Measurements from ENCODE around the gene KIAA1217. TPM values are rescaled to one million over a fixed set of nuclear protein-coding genes. Genes with fewer than 3 reads are reported as not detected.

The KIAA1217 gene
- total and polyA plus RNA-seq, 9 of the 15 experiments (the other 6 are each of a cell fraction or from before 2014, with no cell fraction given), result 0.04 TPM; not detected in 8

GRCh38 chr10:24437302-24437701, 228.4 kb downstream of the KIAA1217 start:
- Histone ChIP-seq H4K20me1 (replicated peaks; ENCODE audit: control insufficient read depth, insufficient read depth, low read length) (no peaks in the 10 kb centered on the region), H3K79me2 (ENCODE audit: control insufficient read depth, insufficient read depth, low read length) (no peaks in the 10 kb centered on the region), H2AFZ (ENCODE audit: low read depth, low read length) (no peak overlapping the region), H3K9me1 (ENCODE audit: control insufficient read depth, insufficient read depth, low read length) (no peaks in the 10 kb centered on the region), H3K9ac (ENCODE audit: insufficient read depth in 1 of 2, low read depth in 2 of 2, low read length in 2 of 2) (no peak overlapping the region), H3K4me2 (ENCODE audit: insufficient read depth, low read length) (no peak overlapping the region), H3K9me3 (replicated peaks; ENCODE audit: control insufficient read depth, insufficient read depth, low read depth, low read length) (no peaks in the 10 kb centered on the region), H3K4me1 (replicated peaks in 1 of 2; ENCODE audit: control insufficient read depth in 2 of 2, insufficient read depth in 2 of 2, low read length in 2 of 2) (no peaks in the 10 kb centered on the region), H3K4me3 (no peak overlapping the region), H3K36me3 (ENCODE audit: control insufficient read depth, insufficient read depth, low read length) (no peaks in the 10 kb centered on the region), H3K27me3 (ENCODE audit: control insufficient read depth in 2 of 2, insufficient read depth in 2 of 2, low read length in 2 of 2) (peaks cover 4 to 9% of the 10 kb centered on the region in 2 experiments; a peak in 4 of 5 replicates), H3K27ac (ENCODE audit: extremely low read depth, low read depth, low read length) (no peak overlapping the region)
- intact Hi-C loops (cut with micrococcal nuclease) (no loop called here), in situ Hi-C loops (cut with MboI) (no loop called here)
- no TSS peak for BruUV-seq (replicated peaks)
- CTCF ChIA-PET (ENCODE audit: low intra/inter-chr PET ratio), result no interaction called here
- DNase-seq (ENCODE audit: extremely low read depth in 1 of 4, low spot score in 3 of 4) (no peak), ATAC-seq (no peak), FAIRE-seq (no peak)
- POLR2A ChIA-PET, result interaction anchor here (0.5 kb wide), 1 partner anchor 25 kb away, joined by 3 read pairs; no protein-coding TSS in a partner anchor
- TF ChIP-seq GTF2B (IDR thresholded peaks at IDR 0.05; ENCODE audit: extremely low read depth, insufficient read length) (no peak), RAD21 (CRISPR knock-in tag; conservative IDR thresholded peaks at IDR 0.05 in 1 of 2, IDR thresholded peaks at IDR 0.05 in 1 of 2) (no peak), DACH1 (IDR thresholded peaks at IDR 0.05; ENCODE audit: partially characterized antibody) (no peak), MAZ (CRISPR knock-in tag; conservative IDR thresholded peaks at IDR 0.05 in 1 of 2, IDR thresholded peaks at IDR 0.05 in 1 of 2) (no peak)
- WGBS (ENCODE audit: insufficient coverage, low coverage, missing lambda C conversion rate), result 4% methylated on average over 5 of the region's 5 CpGs

GRCh38 chr10:24438800-24439199, 229.9 kb downstream of the KIAA1217 start:
- no peak overlapping the region for H3K9ac ChIP-seq (ENCODE audit: insufficient read depth in 1 of 2, low read depth in 2 of 2, low read length in 2 of 2)
- H3K4me2 ChIP-seq (ENCODE audit: insufficient read depth, low read length), result no peak overlapping the region
- DNase-seq (ENCODE audit: extremely low read depth in 1 of 4, low spot score in 3 of 4), result no peak
- 0% methylated on average over 1 of the region's 1 CpG for WGBS (ENCODE audit: insufficient coverage, low coverage, missing lambda C conversion rate)
- H3K79me2 ChIP-seq (ENCODE audit: control insufficient read depth, insufficient read depth, low read length), result no peaks in the 10 kb centered on the region
- no peak overlapping the region for H3K27ac ChIP-seq (ENCODE audit: extremely low read depth, low read depth, low read length)
- H3K36me3 ChIP-seq (ENCODE audit: control insufficient read depth, insufficient read depth, low read length), result no peaks in the 10 kb centered on the region
- CTCF ChIA-PET (ENCODE audit: low intra/inter-chr PET ratio), result no interaction called here
- no peak overlapping the region for H2AFZ ChIP-seq (ENCODE audit: low read depth, low read length)
- no TSS peak for BruUV-seq (replicated peaks)
- ATAC-seq, result no peak
- peaks cover 4 to 9% of the 10 kb centered on the region in 2 experiments; a peak in 4 of 5 replicates for H3K27me3 ChIP-seq (ENCODE audit: control insufficient read depth in 2 of 2, insufficient read depth in 2 of 2, low read length in 2 of 2)
- no peaks in the 10 kb centered on the region for H3K9me1 ChIP-seq (ENCODE audit: control insufficient read depth, insufficient read depth, low read length)
- no peaks in the 10 kb centered on the region for H3K4me1 ChIP-seq (replicated peaks in 1 of 2; ENCODE audit: control insufficient read depth in 2 of 2, insufficient read depth in 2 of 2, low read length in 2 of 2)
- POLR2A ChIA-PET, result no interaction called here
- H3K4me3 ChIP-seq, result no peak overlapping the region
- FAIRE-seq, result no peak
- in situ Hi-C loops (cut with MboI), result no loop called here
- no peaks in the 10 kb centered on the region for H3K9me3 ChIP-seq (replicated peaks; ENCODE audit: control insufficient read depth, insufficient read depth, low read depth, low read length)
- intact Hi-C loops (cut with micrococcal nuclease), result no loop called here
- no peaks in the 10 kb centered on the region for H4K20me1 ChIP-seq (replicated peaks; ENCODE audit: control insufficient read depth, insufficient read depth, low read length)
- TF ChIP-seq ZNF609 (CRISPR knock-in tag; IDR thresholded peaks at IDR 0.05; ENCODE audit: borderline replicate concordance) (no peak), DEAF1 (CRISPR knock-in tag; IDR thresholded peaks at IDR 0.05) (no peak), BCOR (IDR thresholded peaks at IDR 0.05) (no peak)
